Brain pericyte (primary cell): ENCODE data around the gene IPP.
"Not testable (repeated sequence)": the region's sequence is repeated elsewhere in the genome, so short reads cannot be mapped to it uniquely, and the experiment has no call there.

Experiments
- DNase-seq: peaks from one replicate; pipeline ENCODE4 v3.0.0-alpha.2; 2012; ENCODE audit warnings: low read depth, low spot score

The IPP gene

DNA sequence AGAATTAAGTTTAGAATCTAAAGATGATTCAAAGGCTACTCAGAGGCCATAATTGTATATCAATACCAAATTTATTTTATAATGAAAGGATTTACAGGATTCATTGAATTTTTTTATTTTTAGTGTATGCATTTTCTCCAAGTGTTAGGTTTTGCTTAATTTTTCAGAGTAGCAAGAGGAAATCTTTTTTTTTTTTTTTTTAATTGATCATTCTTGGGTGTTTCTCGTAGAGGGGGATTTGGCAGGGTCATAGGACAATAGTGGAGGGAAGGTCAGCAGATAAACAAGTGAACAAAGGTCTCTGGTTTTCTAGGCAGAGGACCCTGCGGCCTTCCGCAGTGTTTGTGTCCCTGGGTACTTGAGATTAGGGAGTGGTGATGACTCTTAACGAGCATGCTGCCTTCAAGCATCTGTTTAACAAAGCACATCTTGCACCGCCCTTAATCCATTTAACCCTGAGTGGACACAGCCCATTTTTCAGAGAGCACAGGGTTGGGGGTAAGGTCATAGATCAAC lies 10.8 kb downstream of the IPP start:
- DNase-seq, result not testable (repeated sequence)

- DNase-seq, result no peak
Measured at GRCh38 chr1:45739137-45739536, 11.3 kb downstream of the IPP start.

GRCh38 chr1:45730780-45731319 lies 19.6 kb downstream of the IPP start:
- DNase-seq, result no peak

DNA sequence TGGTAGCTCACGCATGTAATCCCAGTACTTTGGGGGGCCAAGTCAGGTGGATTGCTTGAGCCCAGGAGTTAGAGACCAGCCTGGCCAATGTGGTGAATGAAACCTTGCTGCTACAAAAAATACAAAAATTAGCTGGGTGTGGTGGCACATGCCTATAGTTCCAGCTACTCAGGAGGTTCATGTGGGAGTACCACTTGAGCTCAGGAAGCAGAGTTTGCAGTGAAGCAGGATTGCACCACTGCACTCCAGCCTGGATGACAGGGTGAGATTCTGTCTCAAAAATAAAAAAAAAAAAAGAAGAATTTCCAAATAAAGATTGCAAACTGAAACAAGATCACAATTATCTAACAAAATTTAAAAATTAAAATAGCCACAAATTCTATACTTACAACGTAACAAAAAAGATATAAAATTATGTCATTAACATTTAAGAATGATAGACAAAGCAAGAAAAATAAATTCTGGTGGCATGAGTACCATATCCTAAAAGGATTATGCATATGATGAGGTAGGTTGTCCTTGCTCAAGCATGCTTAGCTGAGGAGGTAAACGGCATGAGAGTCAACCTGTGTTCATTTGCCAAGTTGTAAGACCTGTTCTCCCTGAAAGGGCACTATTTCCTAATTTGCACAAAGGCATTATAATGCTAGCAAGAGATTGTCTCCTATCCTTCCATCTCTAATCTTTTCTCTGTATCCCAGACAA lies 20.2 kb downstream of the IPP start:
- no peak for DNase-seq

DNA sequence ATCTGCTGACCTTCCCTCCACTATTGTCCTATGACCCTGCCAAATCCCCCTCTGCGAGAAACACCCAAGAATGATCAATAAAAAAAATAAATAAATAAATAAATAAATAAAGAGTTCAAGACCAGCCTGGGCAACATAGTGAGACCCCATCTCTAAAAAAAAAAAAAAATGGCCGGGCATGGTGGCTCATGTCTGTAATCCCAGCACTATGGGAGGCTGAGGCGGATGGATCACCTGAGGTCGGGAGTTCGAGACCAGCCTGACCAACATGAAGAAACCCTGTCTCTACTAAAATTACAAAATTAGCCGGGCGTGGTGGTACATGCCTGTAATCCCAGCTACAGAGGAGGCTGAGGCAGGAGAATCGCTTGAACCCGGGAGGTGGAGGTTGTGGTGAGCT lies 24.4 kb downstream of the IPP start:
- not testable (repeated sequence) for DNase-seq

DNA sequence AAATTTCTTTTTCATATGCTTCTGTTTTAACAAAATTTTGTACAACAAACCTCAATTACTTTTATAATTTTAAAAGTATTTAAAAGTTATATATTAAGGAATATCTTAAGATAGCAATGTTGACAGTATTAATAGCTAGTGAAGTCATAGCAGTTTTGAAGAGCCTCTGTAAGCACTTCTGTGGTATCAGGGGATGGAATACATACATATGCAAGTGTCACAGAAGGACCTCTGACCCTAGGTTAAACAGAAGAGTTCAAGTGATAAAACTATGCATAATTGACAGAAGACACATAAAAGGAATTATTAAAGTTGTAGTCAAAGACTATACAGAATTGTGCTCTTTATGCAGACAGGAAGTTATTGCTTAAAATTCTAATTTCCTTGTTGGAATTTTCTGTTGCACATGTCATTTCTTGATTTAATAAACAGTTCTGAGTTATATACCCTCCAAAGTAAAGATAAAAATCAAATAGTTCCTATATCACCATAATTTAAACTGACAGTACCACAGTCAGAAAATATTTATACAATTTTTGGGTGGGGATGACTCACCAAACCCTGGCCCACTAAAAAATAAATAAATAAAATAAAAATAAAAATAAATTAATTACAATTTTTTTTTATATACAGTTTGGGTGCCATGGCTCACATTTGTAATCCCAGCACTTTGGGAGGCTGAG lies 27.1 kb downstream of the IPP start:
- no peak for DNase-seq

GRCh38 chr1:45722809-45723208 lies 27.6 kb downstream of the IPP start:
- DNase-seq, result no peak

GRCh38 chr1:45721207-45721606 lies 29.2 kb downstream of the IPP start:
- no peak for DNase-seq

DNA sequence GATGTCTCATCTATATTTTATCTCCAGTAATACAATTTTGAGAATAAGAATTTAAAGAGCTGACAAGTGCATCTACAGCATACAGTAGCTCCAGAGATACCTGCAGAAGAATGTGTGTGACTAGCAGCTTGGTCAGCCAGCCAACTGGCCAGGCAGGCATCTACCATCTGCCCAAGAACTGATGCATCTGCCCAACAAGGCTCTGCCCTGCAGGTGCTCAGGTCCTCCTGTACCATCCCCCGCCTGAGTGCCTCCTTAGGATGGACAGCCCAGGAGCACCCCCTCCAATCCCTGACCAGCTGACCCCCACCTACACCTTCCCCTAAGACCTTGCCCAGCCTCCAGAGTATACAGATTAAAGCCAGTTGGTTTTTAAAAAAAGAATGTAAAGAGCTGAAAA lies 32.2 kb downstream of the IPP start:
- no peak for DNase-seq

DNA sequence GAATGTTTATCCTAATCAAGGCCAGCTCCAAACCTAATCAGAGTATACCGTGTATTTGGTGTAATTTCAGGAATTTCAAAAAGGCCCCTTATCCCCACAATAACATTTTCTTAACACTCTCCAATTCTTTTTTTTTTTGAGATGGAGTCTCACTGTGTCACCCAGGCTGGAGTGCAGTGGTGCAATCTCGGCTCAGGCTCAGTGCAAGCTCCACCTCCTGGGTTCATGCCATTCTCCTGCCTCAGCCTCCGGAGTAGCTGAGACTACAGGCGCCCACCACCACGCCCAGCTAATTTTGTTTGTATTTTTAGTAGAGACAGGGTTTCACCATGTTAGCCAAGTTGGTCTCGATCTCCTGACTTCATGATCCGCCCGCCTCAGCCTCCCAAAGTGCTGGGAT lies 33.1 kb downstream of the IPP start:
- DNase-seq, result not testable (repeated sequence)

DNA sequence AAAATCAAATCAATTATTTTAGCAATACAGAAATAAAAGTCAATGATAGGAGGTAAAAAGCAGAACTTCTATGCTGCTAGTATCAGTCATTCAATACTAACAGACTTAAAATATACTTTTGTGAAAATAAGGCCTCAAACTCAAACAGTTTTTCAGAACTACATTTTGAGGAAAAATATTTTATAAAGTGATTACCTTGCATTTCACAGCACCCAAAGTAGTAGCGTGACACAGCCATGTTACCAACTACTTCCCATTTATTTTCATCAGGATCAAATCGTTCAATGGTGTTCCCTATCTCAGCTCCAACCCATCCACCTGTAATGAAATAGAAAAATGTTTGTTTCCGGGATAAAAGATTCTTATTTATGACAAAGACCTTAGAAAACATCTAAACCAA lies 33.8 kb downstream of the IPP start:
- no peak for DNase-seq

GRCh38 chr1:45713711-45714110 lies 36.7 kb downstream of the IPP start:
- DNase-seq, result no peak

DNA sequence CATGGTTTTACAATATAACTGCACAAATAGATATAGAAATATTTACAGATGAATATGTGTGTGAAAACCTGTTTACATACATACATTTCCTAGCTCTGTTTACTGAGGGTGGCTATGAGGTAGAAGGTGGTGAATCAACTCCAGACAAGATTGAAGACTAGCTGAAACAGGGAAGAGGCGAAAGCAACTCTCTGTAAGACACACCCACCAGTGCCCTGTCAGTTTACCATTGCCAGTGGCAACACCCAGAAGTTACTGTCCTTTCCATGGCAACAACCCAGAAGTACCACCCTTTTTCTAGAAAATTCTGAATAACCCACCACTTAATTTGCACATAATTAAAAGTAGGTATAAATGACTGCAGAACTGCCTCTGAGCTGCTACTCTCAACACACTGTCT lies 45.8 kb downstream of the IPP start:
- DNase-seq, result no peak

- no peak for DNase-seq
Measured at GRCh38 chr1:45694823-45695222, 55.6 kb downstream of the IPP start.

DNA sequence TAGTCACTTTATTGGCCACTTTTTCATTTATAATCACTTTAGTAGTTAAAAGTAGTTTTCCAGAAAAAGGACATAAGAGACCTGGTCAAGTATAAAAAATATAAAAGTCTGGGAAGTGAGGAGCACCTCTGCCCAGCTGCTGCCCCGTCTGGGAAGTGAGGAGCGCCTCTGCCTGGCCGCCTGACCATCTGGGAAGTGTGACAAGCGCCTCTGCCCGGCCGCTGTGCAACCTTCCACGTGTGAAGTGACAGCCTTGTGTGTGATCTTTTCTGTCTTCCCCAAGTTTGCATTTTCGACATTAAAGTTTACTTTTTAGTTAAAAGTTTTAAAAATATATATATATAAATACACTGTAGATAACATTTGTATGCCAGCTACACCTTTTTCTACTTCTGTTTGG lies 56.6 kb downstream of the IPP start:
- not testable (repeated sequence) for DNase-seq

- DNase-seq, result peak; percentile 57
Measured at GRCh38 chr1:45687754-45688740, 62.4 kb downstream of the IPP start, which contains the start of gene TMEM69. TMEM69 (plus strand) TSS chr1:45688181; CDS start chr1:45691069, 2,888 bp downstream.

DNA sequence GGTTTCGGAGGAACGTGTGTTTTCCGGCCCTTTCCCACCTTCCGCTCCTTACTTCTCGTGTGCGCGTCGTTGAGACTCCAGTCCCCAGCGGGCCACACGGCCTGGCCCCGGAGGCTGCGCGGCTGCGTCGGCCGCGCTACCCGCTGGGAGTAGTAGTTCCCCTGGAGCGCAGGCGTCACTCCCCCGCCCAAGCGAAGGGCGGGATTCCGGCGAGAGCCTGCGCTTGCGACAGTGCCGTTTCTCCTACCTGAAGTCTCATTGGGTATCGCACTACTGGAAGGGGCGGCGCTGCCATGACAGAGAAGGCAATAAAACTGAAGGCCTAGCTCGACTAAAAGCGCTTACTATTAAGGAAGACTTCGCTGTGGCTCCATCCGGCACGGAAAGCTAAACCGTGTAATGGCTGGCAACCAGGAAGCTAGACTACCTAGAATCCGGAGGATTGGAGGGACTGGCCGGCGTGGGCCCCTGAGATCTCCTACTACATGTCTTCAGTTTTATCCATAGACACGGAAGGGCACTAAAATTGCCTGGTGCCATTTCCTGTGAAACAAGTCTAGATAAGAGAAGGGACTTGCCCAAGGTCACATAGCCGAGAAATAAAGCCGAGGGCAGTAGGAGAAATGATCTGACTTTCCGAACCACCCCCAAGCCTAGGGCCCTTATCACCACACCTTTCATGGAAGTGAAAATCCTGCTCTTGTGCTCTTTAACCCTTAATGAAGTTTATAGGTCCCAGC lies 63.3 kb downstream of the IPP start:
- DNase-seq, result peak; percentile 97

DNA sequence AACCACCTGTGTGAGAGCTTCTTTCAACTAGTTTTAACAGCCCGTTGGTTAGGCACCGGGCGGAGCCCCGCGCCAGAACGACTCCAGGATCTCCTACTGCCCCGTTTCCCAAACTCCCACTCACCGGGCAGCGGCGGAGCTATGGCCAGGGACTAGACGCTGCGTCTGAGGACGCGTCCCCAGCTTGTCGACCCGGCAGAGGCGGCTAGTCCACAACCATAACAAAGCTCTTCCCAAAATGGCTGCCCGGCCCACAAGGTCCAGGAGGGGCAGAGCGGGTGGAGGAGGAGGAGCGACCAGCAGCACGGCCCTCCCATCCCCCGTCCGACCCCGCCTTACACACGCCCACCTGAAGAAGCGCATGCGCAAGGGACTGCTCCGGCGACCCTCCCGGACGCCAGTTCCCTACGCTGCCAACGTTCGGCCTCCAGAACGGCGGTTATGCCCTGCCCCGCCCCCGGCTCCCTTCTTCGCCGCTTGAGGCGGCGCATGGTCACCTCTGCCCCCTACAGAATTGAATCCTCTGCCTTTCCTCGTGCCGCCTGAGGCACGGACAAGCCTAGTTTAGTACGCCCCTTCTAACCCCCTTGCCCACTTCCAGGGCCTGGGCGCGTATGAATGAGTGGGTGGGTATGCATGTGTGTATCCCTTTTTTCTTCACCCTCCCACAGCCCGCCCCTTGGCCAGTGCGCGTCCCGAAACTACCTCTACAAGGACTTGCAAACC lies 64.0 kb downstream of the IPP start, which contains the start of gene GPBP1L1:
Gene GPBP1L1, minus strand, starts transcription at position 246 of the 726 bp plus-strand sequence. CDS start 27,446 bp downstream, outside the sequence.
- DNase-seq, result peak; percentile 93

- no peak for DNase-seq
Measured at GRCh38 chr1:45686015-45686287, 64.5 kb downstream of the IPP start.

DNA sequence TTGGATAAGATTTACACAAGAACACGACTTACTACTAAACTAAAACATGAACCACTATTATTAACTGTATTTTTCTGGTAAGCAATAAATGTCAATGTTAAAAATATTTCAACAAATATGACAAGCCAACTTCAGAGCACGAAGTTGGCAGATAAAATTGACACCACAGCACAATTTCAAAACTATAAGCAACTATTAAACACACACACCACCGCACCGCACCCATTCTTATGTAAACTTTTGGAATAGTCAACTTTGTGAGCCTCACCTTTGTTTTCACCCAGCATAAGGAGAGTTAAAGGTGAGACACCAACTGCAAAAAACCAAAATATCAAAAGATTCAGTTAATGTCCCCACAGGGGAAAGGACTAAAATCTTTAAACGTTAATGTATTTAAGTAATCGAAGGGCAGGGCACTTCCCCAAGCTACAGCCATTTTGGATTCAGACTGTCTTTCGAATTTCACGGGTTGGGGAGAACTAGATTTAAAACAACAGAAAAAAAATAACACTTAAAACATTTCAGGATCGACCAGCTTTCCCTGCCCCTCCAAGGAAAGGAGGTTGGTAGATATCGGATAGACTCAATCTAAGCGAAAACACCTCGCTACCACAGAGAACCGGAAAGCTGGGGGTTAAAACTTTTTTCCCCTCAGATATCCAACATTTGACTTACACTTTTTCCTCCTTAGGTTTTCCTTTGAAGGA lies 65.0 kb downstream of the IPP start:
- no peak for DNase-seq
